Renal cortex interstitium (tissue), 11 donors: ENCODE measurements around the gene CD3G. TPM values are rescaled to one million over a fixed set of nuclear protein-coding genes. Genes with fewer than 3 reads are reported as not detected.

Experiments used
- DNase-seq, 11 donors: peaks; one replicate each; pipeline ENCODE4 v3.0.0-alpha.2; 2013; ENCODE audit warnings: low read depth in 9 of 11, low spot score in 4 of 11; ENCODE audit errors: extremely low read depth in 1 of 11
- polyA plus RNA-seq, 3 donors: library from polyadenylated mRNA; unstranded; fragments of 120-200 nt; gene quantifications; one replicate each; pipeline ENCODE4 v1.2.1, GENCODE V29; 2013; ENCODE audit not compliant: insufficient read length in 3 of 3

CD3G gene
- polyA plus RNA-seq, 3 donors = 0.07 to 0.20 (median 0.17) TPM

DNA sequence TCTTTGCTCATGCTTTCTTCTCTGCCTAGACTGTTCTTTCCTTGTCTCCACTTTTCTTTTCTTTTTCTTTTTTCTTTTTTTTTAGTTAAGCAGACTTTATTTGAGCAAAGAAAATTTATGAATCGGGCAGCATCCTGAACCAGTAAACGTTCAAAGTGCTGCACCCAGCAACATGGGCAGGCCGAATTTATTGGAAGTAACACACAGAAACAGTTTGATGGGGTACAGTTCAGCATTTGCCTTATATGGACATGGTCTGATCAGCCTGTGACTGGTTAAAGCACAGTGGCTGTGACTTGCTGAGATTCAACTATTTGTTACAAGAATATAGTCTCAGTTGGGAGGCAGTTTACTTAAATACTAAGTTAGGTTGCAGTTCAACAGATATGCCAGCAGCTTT is 23.6 kb upstream of the CD3G start:
- no peak for DNase-seq

DNA sequence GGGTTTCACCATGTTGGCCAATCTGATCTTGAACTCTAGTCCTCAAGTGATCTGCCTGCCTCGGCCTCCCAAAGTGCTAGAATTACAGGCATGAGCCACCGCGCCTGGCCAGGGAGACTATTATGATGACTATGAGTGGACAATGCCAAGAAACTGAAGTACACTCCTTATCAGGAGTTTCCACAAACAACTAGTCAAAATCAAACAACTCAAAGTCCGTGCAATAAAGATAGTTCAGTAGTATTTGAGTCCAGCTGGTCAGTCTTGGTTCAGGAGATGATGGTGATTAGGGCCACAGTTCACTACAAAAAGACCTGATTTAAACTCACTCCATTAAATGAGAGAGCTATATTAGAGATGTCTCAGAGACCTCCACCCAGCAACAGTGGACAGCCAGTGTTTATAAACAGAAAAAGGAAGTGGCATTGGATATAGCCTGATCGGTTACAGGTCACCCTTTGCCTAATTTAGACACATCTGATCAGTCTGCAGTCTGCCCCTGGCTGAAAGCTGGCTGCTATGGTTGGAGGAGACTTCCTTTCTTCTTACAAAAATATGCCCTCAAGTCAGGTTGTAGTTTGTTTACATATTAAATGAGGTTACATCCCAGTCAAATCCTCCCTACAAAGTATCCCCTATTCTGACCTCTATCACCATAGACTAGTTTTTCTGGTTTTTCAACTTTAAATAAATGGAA is 22.6 kb upstream of the CD3G start:
- no peak for DNase-seq

DNA sequence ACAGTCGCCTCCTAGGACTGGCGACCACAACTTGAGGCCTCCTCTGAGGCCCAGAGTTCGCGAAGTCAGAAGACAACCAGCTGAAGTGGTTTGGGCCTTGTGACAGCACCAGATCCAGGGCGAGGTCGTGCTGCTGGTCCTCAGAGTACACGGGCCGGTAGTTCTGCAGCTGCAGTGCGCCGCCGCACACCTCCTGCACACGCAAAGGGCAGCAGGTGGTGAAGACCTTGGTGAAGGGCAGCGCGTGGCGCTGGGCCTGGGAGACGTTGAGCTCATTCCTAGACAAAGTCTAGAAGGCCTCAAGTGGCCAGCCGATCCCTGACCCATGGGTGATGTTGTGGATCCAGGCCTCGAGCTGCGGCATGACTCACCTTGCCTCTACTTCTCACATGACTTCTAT is 21.4 kb upstream of the CD3G start:
- DNase-seq = no peak

DNA sequence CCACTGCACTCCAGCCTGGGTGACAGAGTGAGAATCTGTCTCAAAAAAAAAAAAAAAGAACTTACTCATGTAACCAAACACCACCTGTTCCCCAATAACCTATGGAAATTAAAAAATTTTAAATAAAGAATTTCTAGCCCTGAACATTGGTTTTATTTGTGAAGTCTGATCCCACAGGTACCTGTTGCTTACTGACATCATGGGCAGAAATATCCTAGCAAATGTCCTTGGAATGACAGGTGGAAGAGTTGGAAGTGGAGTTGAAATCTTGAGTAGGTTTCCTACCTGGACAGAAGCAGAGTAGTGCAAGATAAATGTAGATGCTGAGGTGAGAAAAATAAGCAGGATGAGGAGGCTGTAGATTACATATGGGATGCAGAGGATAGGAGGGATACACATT is 18.9 kb upstream of the CD3G start:
- DNase-seq = no peak

DNA sequence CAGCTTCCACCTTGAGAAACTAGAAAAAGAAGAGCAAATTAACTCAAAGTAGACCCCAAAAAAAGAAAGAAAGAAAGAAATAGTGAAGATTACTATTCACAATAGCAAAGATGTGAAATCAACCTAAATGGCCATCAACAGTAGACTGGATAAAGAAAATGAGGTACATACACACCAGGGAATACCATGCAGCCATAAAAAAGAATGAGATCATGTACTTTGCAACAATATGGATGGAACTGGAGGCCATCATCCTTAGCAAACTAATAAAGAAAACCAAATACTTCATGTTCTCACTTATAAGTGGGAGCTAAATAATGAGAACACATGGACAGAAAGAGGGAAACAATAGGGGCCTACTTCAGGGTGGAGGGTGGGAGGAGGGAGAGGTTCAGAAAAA is 15.4 kb upstream of the CD3G start:
- no peak for DNase-seq

DNA sequence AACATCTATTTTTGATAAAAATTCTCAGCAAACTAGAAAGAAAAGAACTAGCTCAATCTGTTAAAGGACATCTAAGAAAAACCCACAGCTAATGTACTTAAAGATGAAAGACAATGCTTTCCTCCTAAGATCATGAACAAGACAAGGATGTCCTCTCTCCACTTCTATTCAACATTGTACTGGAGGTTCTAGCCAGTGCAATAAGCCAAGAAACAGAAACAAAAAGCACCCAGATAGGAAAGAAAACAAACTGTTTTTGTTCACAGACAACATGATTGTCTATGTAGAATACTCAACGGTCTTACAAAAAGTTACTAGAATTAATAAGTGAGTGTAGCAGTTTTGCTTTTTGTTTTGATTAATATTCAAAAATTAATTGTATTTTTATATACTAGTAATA is 9.4 kb upstream of the CD3G start:
- no peak for DNase-seq

DNA sequence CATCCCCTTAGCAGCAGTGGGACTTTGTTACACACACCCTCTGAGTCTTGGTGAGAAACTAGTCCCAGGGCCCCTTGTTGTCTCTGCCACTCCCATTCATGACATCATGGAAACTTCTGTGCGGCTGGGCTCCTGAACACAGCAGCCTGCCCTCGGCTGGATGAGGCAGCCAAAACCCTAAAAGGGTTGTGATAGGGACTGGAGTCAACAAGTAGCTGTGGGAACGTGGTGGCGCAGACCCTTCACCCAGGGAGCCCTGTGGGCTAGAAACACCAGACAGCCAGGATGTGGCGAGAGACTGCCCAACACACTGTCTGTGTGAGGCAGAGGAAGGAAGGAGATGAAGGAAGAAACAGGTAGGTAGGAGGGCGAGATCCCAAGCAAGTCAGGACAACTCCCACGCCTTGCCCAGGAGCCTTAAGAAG is 5.5 kb upstream of the CD3G start:
- DNase-seq = no peak

DNA sequence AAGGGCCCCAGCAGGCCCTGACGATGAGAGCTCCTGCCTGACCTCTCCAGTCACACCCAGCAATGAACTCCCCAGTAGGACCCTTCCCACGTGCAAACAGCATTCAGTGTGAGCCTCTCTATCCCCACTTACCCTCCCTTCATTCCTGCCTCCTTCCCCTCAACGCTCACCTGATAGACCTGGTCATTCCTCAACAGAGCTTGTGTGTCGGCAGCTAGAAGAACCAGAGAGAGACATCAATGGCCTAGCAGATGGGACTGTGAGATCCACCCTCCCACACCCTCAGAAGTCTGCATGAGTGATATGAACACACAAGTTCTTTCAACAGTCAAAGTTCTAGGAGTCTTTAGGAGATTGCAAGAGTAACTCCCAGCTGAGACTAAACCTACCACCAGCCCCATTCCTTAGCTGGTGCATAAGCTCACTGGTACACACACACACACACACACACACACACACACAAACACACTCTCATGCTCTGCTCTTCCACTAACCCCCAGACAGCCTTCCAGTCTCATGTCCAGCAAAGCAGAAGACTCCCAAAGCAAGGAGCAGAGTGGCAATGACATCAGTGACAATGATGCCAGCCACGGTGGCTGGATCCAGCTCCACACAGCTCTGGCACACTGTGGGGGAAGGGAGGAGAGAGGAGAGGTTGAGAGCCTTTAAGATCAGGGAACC is 4.7 kb upstream of the CD3G start:
- DNase-seq = no peak

DNA sequence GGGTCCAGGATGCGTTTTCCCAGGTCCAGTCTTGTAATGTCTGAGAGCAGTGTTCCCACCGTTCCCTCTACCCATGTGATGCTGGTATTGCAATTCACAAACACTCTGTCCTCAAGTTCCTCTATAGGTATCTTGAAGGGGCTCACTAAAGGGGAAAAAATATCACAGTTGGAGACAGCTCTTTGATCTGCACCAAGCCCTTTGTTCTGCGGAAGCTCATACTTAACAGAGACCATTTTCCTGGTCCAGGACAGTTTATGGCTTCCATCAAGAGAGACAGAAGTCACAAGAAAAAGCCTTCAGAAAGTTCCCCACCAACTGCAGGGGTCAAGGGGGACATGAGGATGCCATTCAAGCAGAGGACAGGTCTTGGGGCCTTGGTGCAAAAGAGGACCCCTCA is 3.7 kb upstream of the CD3G start:
- DNase-seq = no peak

DNA sequence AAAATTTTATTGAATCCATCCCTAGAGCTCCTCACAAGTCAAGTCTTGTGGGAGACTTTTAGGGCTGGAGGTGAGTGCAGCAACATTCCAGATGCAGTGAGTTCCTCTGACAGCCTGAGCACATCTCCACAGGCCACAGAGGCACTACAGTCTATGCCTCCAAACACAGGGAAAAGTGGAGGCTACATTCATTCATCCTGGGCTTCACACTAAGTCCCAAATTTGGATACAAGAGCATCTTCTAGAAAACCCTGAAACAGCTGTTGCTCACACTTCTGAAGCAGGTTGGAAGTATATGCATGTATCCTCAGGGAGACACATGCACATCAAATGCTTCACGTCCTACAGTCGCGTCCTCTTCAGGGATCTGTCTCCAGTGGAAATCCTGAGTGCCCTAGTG is 2.9 kb upstream of the CD3G start:
- no peak for DNase-seq

DNA sequence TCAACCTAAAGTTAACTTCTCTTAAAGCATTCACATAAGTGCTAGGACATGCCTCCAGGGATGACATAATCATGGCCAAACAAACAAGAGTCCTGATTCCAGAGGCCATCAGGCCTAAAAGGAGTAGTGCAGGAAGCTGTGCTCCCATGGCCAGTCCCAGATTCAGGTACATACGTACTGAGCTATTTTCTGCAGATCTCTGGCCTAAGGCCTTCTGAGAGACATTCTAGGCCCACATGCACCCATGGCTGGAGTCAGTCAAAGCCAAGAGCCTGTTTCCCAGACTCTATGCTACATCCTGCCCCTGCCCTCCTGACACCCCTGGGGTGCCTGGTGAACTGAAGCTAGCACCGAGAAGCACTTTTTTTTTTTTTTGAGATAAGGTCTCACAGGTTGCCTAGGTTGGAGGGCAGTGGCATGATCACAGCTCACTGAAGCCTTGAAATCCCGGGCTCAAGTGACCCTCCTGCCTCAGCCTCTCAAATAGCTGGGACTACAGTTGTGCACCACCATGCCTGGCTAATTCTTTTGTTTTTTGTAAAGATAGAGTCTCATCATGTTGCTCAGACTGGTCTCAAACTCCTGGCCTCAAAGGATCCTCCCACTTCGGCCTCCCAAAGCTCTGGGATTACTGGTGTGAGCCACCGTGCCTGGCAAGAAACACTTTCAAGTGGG is 2.2 kb upstream of the CD3G start:
- DNase-seq = no peak

DNA sequence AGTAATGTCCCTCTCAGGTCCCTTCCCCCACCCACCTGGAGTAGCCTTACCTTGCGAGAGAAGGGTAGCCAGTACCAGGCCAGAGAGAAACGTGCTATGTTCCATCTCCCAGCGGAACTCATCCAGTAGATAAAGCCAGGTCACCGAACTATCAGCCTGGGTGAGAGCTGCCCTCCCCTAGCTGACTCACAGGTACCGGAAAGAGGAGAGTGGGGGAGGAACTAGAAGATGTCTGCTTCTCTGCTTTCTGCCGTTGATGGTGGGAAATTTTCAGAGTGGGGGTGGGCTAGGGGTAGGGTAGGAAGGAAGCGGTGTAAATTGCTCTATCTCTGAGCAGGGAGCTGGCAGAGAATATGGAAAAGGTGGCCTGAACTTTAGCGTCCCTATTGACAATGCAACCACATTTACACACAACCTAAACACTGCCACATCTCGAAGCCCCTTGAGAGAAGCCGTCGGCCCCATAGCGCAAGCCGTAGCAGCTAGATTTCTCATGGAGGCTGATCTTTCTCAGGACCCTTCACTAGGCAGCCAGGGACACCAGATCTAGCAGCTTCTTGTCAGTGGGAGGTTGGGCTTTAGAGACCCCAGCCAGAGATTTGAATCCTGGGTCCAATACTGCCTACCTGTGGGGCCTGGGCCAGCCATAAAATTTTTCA is 1.5 kb upstream of the CD3G start, which contains the start of gene CD3D:
Gene CD3D, minus strand, starts transcription at position 203 of the 659 bp plus-strand sequence. Its CDS starts 98 bp downstream, at position 105.
- DNase-seq = no peak

DNA sequence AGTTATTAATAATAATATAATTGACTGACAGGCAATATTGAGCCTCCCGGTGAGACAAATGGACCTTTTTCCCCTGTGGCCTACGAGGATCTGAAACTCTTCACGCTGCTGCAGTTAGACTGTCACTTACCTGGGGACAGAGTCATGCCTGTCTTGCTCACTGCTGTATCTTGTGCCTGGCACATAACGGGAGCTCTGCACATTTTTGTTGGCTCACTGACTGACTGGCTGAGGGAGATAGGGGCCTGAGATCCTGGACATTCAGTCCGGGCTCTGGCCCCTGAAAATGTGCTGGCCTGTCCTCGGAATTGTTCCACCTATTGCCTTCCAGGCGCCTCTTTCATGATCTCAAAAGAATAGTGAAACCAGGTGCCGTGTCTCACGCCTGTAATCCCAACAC is 896 bp upstream of the CD3G start:
- no peak for DNase-seq

DNA sequence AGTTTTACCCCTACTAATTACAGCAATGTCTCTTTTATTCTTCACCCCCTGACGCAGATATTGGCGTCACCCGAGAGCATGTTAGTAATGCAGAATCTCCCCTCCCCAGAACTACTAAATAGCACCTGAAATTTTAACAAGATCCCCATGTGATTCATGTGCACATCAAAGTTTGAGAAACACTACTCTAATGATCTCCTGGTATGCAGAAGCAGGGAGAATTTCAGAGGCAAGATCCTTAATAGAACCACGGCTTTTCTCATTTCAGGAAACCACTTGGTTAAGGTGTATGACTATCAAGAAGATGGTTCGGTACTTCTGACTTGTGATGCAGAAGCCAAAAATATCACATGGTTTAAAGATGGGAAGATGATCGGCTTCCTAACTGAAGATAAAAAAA is 5.3 kb downstream of the CD3G start:
- no peak for DNase-seq

DNA sequence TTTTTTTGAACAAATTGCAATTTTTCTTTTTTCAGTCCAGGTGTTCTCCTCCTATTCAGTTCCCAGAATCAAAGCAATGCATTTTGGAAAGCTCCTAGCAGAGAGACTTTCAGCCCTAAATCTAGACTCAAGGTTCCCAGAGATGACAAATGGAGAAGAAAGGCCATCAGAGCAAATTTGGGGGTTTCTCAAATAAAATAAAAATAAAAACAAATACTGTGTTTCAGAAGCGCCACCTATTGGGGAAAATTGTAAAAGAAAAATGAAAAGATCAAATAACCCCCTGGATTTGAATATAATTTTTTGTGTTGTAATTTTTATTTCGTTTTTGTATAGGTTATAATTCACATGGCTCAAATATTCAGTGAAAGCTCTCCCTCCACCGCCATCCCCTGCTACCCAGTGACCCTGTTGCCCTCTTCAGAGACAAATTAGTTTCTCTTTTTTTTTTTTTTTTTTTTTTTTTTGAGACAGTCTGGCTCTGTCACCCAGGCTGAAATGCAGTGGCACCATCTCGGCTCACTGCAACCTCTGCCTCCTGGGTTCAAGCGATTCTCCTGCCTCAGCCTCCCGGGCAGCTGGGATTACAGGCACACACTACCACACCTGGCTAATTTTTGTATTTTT is 9.1 kb downstream of the CD3G start:
- peak in 5 of 11 donors; percentile 7 to 27 (median 12) for DNase-seq

DNA sequence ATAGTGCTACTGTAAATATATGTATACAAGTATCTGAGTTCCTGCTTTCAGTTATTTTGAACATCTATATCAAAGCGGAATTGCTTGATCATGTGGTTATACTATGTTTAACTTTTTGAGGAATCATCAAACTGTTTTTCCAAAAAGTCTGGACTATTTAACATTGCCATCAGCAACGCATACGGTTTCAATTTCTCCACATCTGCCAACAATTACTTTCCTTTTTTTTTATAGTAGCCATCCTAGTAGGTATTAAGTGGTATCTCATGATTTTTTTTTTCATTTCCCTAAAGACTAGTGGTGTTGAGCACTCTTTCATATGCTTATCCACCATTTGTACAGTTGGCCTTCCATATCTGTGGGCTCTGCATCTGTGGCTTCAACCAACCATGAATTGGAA is 13.9 kb downstream of the CD3G start:
- DNase-seq = no peak

DNA sequence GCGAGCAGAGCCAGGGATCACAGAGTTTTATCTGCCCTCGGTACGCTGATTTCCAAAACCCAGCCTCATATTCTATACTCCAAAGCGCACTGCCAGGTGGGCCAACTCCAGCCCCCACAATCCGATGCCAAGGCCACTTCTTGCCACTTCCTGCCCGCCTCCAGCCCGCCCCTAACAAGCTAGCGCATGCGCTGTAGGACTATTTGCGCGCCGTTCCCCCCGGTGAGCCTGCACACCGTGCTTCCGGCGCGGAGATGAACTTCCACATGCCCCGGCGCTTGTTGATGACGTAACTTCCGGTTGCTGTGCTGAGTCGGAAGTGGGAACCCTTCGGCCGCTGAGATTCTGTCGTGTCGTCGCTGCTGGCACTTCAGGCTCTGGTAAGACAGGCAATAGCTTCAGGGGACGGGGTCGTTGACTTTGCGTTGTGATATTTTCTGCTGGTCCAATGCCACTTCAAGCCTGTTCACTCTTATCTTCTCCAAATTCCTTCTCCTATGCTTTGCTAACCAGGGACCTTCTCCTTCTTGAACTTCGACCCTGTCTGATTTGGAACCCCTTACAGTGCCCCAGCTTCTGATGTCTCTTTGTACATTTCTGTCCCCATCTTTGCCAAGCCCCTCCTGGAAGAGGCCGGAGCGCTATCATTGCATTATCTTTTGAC is 15.3 kb downstream of the CD3G start, which contains the start of gene UBE4A:
Gene UBE4A, plus strand, starts transcription at position 306 of the 664 bp plus-strand sequence. CDS start 5,481 bp downstream, outside the sequence.
- DNase-seq = peak; percentile 86 to 94 (median 91)

DNA sequence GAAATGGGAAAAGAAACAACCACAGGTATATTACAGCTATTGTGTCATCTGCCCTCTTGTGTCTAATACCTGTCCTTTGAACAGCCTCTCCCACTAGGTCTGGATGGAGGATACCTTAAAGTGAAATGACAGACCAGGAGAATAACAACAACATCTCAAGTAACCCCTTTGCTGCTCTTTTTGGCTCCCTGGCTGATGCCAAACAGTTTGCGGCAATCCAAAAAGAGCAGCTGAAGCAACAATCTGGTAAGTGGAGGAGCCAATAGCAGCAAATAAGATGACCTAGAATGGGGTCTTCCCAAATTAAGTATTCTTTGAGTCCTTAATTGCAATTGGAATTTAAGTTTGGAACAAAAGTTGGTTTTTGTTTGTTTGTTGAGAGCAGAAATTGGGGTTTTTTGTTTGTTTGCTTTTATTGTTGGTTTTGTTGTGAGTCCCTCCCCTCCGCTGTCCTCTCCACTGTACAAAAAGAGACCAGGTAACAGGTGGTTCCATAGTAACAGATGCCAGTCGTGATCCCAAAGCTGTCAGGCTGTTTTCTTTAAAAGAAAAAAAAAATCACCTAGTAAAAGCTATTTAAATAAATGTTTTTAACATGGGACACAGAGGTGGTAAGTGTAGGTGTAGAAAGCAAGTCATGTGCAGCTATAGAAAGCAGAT is 20.9 kb downstream of the CD3G start:
- DNase-seq = no peak
